ENCODE measurements around the gene XYLB. TPM values are rescaled to one million over a fixed set of nuclear protein-coding genes. Genes with fewer than 3 reads are reported as not detected.
A peak's percentile ranks its signal among the peaks of the same experiment; 100 is the strongest.
"Not testable (repeated sequence)": the region's sequence is repeated elsewhere in the genome, so short reads cannot be mapped to it uniquely, and the experiment has no call there.

The XYLB gene
- total RNA-seq: 10 to 100 TPM in 1 of 2 donors, 1 to 10 TPM in 1; 6.3 to 10.1 TPM

DNA sequence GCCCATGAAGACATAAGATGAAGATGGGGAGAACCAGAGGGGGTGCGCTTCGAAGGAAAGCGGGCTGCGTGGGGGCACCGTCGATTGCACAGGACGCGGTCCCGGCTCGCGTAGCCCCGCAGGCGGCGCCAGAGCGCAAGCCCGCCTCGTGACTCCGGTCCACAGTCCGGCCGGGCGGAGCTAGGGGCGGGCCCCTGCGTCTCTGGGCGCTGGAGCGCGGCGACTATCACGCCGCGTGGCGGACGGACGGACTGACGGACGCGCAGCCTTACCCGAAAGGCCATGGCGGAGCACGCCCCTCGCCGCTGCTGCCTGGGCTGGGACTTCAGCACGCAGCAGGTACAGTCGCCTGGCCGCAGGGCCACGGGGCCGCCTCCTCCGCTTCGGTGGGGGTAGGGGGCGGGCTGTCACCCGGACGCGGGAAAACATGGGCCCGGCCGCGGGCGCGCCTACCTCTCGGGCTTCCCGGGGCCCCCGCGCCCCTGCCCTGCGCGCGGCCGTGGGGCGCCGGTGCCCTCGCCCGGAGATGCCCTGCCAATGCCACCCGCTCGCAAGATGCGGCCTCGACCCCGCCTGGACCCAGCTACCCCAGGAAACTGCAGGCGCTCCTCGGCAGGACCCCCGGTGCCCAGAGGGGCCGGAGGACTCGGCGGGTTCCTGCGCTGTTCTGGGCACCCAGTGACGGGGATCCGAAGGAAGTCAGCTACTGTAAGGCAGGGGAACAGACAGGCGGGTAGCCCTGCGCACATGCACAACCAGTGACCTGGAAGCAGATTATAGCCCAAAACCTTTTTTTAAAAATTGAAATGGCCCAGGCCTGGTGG is at the start of gene XYLB:
Gene XYLB (plus strand): TSS at position 199 of the 824 bp plus-strand sequence. CDS start 84 bp downstream, at position 283.
- H3K4me3 Mint-ChIP-seq: peak within 1 kb of the TSS; percentile 71
- ATAC-seq (replicated peaks): peak; percentile 99
- H3K27ac Mint-ChIP-seq: no peak within 1 kb of the TSS

DNA sequence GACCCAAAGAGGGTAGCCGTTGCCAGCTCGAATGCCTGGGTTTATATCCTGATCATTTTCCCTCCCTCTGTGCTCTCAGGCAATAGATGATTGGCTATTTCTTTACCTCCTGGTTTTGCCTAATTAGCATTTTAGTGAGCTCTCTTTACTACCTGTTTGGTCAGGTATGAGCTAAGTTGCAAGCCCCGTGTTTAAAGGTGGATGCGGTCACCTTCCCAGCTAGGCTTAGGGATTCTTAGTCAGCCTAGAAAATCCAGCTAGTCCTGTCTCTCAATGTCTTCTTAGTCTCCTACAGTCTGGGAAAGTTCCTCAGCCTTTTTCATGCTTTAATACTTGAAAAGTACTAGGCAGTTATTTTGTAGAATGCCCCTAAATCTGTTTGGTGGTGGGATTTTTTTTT is 49.5 kb upstream of the XYLB start:
- not testable (repeated sequence) for H3K36me3 Mint-ChIP-seq (ENCODE audit: low read depth); ATAC-seq (replicated peaks); H3K4me3 Mint-ChIP-seq

More for the DNA sequence above, at the start of gene XYLB:
- no peaks in the 10 kb centered on the region for H3K9me3 Mint-ChIP-seq
- H3K4me1 Mint-ChIP-seq: no peaks in the 10 kb centered on the region
- H3K36me3 Mint-ChIP-seq (ENCODE audit: low read depth): no peaks in the 10 kb centered on the region
- no peaks in the 10 kb centered on the region for H3K27me3 Mint-ChIP-seq

DNA sequence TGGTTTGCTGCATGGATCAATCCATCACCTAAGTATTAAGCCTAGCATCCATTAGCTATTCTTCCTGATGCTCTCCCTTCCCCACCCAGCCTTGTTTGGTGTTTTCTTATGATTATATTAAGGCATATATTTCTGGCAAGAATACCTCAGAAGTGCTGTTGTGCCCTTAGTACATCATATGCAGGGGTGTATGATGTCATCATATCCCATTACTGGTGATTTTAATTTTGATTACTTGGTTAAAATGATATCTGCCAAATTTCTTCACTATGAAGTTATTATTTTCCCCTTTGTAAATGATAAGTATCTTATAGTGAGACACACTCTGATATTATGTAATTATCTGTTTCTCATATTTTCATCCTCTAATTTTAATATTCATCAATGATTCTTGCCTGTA is 49.0 kb upstream of the XYLB start:
- ATAC-seq (replicated peaks): no peak
- Mint-ChIP-seq H3K27me3 (peaks cover 17% of the 10 kb centered on the region), H3K27ac (no peak overlapping the region), H3K36me3 (ENCODE audit: low read depth) (no peaks in the 10 kb centered on the region), H3K9me3 (no peaks in the 10 kb centered on the region), H3K4me1 (no peaks in the 10 kb centered on the region), H3K4me3 (no peak overlapping the region)

More for the DNA sequence above, 49.5 kb upstream of the XYLB start:
- H3K9me3 Mint-ChIP-seq, H3K4me1 Mint-ChIP-seq, H3K27ac Mint-ChIP-seq: not testable (repeated sequence)
- H3K27me3 Mint-ChIP-seq: peaks cover 17% of the 10 kb centered on the region

DNA sequence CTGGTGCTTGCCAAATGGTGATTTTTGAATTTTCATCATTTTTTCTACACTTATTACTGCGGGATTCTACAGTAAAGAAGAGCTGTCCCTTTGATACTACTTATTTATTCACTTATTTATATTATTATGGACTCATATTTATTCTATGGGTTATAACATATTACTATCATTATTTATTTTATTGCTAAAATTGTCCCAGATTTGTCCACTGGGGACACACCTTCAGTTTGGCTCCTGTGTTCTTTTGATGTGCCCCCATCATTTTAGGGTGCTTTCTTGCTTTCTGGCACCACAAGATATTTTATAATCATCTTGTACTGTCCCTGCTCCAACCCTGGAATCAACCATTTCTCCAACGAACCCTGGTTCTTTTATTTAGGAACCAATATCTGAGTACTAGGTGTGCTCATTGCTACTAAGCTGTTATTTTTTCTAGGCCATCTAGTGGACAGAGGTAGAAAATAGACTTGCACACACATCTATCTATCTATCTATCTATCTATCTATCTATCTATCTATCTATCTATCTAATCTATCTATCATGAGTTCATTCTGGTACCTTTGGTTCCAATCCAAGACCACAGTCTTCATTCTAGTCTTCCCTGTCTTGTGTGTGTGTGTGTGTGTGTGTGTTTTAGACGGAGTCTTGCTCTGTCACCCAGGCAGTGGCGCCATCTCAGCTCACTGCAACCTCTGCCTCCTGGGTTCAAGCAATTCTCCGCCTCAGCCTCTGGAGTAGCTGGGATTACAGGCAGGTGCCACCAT is 48.5 kb upstream of the XYLB start:
- H3K4me1 Mint-ChIP-seq: no peaks in the 10 kb centered on the region
- no peak overlapping the region for H3K27ac Mint-ChIP-seq

DNA sequence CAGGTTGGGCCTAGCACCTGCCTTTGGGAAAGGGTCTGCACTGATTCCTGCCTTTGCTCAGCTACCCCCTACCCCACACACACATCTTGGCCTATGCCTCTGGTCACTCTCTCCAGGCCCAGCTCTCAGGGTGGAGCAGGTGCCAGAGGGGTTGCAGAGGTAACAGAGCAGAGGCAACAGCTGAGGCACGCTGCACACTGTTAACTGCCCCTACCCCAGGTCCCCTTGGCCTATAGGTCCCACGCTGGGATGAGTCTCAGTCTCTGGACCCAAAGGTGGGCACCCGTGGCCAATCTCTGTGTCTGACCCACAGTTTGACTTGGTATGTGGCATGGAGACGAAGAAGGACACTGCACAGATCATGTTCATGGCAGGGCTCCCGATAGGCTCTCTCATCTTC is 39.6 kb upstream of the XYLB start:
- ATAC-seq (replicated peaks): no peak
- Mint-ChIP-seq H3K4me3 (no peak overlapping the region), H3K4me1 (no peaks in the 10 kb centered on the region), H3K27me3 (peaks cover 17% of the 10 kb centered on the region), H3K36me3 (ENCODE audit: low read depth) (no peaks in the 10 kb centered on the region), H3K9me3 (no peaks in the 10 kb centered on the region), H3K27ac (no peak overlapping the region)

More for the DNA sequence above, 48.5 kb upstream of the XYLB start:
- Mint-ChIP-seq H3K27me3 (peaks cover 17% of the 10 kb centered on the region), H3K9me3 (no peaks in the 10 kb centered on the region), H3K4me3 (no peak overlapping the region), H3K36me3 (ENCODE audit: low read depth) (no peaks in the 10 kb centered on the region)
- ATAC-seq (replicated peaks): no peak

DNA sequence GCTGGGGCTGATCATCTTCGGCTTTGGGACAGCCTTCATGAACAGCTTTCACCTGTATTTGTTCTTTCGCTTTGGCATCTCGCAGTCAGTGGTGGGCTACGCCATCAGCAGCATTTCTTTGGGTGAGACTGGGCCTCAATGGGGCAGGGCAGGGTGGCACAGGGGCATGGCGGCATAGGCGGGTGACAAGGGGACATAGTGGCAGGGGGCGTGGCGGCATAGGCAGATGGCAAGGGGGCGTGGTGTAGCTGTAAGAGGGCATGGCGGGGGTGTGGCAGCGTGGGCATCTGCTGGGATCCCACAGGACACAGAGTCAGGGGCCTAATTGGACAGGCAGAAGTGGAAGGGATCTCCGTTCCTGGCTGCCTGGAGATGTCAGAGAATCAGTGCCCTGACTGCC is 39.0 kb upstream of the XYLB start:
- Mint-ChIP-seq H3K27me3 (peaks cover 23% of the 10 kb centered on the region), H3K4me1 (no peaks in the 10 kb centered on the region), H3K4me3 (no peak overlapping the region), H3K36me3 (ENCODE audit: low read depth) (no peaks in the 10 kb centered on the region), H3K27ac (no peak overlapping the region), H3K9me3 (no peaks in the 10 kb centered on the region)
- ATAC-seq (replicated peaks): no peak

DNA sequence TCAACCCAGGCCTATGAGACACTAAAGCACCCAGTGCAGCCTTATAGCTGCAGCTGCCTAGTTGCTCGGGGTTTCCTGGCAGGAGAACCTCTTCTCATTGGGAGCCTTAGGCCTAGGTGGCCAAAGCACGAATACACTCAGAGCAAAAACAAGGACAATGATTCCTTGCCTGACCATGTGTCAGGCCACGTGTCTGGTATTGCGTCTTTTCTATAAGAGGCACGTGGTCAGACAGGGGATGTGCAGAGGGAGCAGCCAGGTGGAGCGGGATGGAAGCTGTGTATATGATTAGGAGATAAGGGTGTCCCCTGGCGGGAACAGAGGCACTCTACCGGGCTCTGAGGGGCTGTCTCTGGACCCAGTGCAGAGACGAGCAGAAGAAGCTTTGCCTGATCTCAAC is 38.1 kb upstream of the XYLB start:
- Mint-ChIP-seq H3K4me3 (no peak overlapping the region), H3K27me3 (peaks cover 24% of the 10 kb centered on the region), H3K9me3 (no peaks in the 10 kb centered on the region), H3K4me1 (no peaks in the 10 kb centered on the region), H3K36me3 (ENCODE audit: low read depth) (no peaks in the 10 kb centered on the region), H3K27ac (no peak overlapping the region)
- no peak for ATAC-seq (replicated peaks)

DNA sequence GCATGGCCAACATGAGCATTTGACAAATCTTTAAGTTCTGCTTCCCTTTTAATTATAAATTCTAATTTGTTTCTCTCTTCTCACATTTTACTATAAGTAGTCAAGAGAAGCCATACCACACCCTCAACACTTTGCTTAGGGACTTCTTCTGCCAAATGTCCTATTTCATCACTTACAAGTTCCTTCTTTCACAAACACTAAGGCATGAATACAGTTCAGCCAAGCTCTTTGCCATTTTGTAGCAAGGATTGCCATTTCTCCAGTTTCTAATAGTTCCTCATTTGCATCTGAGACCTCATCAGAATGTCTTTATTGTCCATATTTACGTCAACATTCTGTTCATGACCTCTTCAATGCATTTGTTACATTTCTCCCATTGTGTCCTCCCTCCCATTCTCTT is 35.1 kb upstream of the XYLB start:
- H3K36me3 Mint-ChIP-seq (ENCODE audit: low read depth): no peaks in the 10 kb centered on the region
- no peaks in the 10 kb centered on the region for H3K4me1 Mint-ChIP-seq
- H3K9me3 Mint-ChIP-seq: no peaks in the 10 kb centered on the region
- no peak for ATAC-seq (replicated peaks)
- no peak overlapping the region for H3K27ac Mint-ChIP-seq
- H3K4me3 Mint-ChIP-seq: no peak overlapping the region
- H3K27me3 Mint-ChIP-seq: peaks cover 19% of the 10 kb centered on the region

DNA sequence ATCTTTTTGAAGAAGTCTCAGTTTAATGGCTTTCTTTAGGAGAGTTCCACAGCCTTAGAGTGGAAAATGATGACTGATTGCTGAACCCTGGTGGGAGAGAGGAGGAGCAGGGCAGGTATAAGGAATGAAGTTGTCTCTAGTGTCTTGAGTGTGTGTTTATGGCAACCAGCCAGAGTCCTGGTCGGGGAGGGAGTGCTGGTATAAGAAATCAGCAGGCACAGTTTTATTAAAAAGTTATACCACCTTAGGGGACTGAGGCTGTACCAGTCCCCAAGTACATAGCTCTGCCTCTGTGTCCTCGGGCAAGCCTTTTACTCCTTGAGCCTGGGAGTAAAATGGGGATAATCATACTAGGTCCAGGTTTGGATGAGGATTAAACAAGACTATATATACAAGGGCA is 34.6 kb upstream of the XYLB start:
- H3K9me3 Mint-ChIP-seq: no peaks in the 10 kb centered on the region
- no peaks in the 10 kb centered on the region for H3K4me1 Mint-ChIP-seq
- ATAC-seq (replicated peaks): no peak
- no peaks in the 10 kb centered on the region for H3K36me3 Mint-ChIP-seq (ENCODE audit: low read depth)
- H3K27ac Mint-ChIP-seq: peak overlapping the region; percentile 62
- peaks cover 19% of the 10 kb centered on the region for H3K27me3 Mint-ChIP-seq
- H3K4me3 Mint-ChIP-seq: no peak overlapping the region

DNA sequence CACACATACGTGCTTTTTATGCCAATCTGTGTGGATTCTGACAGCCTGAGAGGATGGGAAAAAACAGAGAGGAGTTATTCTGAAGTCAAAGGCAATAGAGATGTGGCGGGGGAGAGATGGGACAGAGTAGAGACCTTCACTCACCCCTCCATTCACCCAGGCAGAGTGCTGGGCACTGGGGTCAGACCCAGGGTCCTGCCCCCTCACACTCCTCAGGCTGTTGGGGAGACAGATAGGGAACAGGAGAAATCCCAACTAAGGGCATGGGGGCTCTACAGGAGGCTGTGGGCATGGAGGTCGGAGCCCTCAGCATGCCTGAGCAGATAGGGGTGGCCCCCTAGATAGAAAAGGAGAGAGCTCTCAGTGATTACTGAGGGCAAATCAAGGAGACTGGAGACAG is 34.2 kb upstream of the XYLB start:
- no peak overlapping the region for H3K4me3 Mint-ChIP-seq
- H3K36me3 Mint-ChIP-seq (ENCODE audit: low read depth): no peaks in the 10 kb centered on the region
- ATAC-seq (replicated peaks): no peak
- H3K4me1 Mint-ChIP-seq: no peaks in the 10 kb centered on the region
- peaks cover 19% of the 10 kb centered on the region for H3K27me3 Mint-ChIP-seq
- peak overlapping the region; percentile 62 for H3K27ac Mint-ChIP-seq
- no peaks in the 10 kb centered on the region for H3K9me3 Mint-ChIP-seq

DNA sequence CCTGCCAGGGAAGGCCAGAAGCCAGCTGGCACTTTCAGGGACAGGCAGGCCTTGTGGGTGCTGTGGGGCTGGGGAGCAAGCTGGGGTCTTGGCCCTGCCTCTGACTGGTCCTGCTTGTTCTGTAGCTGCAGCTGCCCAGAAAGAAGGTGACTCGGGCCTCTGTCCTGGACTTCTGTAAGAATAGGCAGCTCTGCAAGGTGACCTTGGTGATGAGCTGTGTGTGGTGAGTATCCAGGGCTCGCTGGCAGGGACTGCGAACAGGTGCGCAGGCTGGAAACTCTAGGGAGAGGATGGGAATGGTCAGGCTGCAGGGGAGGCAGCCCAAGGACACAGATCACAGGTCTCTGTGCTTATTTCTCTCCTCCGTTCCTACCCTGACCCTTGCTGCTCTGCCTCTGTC is 33.3 kb upstream of the XYLB start:
- no peaks in the 10 kb centered on the region for H3K4me1 Mint-ChIP-seq
- ATAC-seq (replicated peaks): no peak
- H3K4me3 Mint-ChIP-seq: no peak overlapping the region
- no peaks in the 10 kb centered on the region for H3K9me3 Mint-ChIP-seq
- no peak overlapping the region for H3K27ac Mint-ChIP-seq
- H3K27me3 Mint-ChIP-seq: peaks cover 19% of the 10 kb centered on the region
- no peaks in the 10 kb centered on the region for H3K36me3 Mint-ChIP-seq (ENCODE audit: low read depth)

DNA sequence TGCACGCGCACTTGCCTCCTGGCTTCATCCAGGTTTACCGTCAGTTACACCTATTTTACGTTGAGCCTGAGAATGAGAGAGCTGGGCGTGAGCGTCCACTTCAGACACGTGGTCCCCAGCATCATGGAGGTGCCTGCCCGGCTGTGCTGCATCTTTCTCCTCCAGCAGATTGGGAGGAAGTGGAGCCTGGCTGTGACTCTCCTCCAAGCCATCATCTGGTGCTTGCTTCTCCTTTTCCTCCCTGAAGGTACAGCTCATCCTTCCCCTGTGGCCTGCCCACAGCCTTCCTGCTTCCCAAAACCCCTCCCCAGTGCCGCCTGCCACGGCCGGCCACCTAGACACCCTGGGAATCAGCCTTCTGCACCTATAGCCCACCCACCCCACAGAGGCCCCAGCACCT is 32.9 kb upstream of the XYLB start:
- H3K36me3 Mint-ChIP-seq (ENCODE audit: low read depth): no peaks in the 10 kb centered on the region
- no peak overlapping the region for H3K4me3 Mint-ChIP-seq
- H3K9me3 Mint-ChIP-seq: no peaks in the 10 kb centered on the region
- H3K27ac Mint-ChIP-seq: no peak overlapping the region
- no peak for ATAC-seq (replicated peaks)
- peaks cover 16% of the 10 kb centered on the region for H3K27me3 Mint-ChIP-seq
- no peaks in the 10 kb centered on the region for H3K4me1 Mint-ChIP-seq

DNA sequence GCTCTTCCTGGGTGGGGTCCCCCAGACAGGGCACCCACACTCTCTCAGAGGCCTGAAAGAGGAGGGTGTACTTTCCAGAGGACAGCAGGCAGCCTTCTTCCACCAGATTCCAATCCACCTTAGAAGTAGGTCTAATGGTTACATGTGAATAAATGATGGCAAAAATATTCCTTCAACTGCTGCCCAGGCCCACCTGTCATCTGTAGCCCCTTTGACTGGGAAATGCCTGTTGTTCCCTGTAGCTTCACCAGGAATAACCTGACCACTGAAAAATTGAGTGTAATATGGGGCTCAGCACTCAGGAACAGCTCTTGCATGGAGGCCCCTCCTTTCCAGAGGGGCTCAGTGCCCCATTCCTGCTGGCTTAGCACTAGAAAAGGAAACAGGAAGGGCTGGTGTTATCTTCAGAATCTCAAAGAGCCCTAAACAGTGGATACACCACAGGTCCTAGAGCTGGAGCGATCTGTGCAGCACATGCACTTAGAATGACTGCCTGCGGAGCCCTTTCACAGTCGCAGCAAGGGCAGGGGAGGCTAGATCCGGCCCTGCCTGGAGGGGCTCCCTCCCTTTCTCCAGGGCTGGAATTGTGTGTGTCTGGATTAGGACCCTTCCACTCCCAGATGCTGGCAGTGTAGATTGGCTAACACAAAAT is 32.3 kb upstream of the XYLB start:
- no peak overlapping the region for H3K27ac Mint-ChIP-seq
- ATAC-seq (replicated peaks): no peak

DNA sequence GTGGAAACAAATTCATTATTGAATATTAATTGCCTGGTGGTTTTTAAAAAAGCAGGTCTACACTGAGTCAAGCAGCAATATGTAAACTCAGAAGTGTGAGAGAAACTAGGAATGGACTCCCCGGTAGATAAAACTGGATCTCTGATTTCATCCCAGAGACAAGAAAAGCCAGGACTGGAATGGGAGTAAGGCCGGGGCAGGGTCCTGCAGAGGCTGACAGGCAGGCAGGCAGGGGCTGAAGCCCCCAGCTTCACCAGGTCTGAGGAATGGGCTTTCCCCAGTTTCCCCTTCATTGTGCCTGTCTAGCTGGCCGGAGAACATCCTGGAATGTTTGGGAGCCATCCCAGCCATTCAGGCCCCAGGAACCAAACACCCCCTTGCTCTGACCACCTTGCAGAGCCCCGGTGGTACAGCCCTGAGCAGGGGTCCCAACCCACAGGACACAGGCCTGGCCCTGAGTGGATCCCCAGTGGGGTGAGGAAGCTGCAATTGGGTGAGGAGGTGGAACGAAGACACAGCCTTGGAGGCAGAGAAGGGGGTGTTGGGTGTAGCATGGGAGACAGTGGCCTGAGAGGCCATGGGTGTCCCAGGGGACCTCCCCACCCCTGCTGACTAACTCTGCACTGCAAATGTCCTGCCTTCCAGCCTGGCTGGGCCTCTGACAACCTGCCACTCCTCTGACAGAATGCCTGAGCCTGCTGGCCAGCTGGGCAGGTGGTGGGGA is 31.7 kb upstream of the XYLB start:
- Mint-ChIP-seq H3K4me3 (no peak overlapping the region), H3K9me3 (no peaks in the 10 kb centered on the region), H3K27me3 (peaks cover 7% of the 10 kb centered on the region), H3K4me1 (no peaks in the 10 kb centered on the region), H3K27ac (no peak overlapping the region), H3K36me3 (ENCODE audit: low read depth) (no peaks in the 10 kb centered on the region)
- no peak for ATAC-seq (replicated peaks)

More for the DNA sequence above, 32.3 kb upstream of the XYLB start:
- no peaks in the 10 kb centered on the region for H3K9me3 Mint-ChIP-seq
- H3K36me3 Mint-ChIP-seq (ENCODE audit: low read depth): no peaks in the 10 kb centered on the region
- H3K4me1 Mint-ChIP-seq: no peaks in the 10 kb centered on the region
- H3K27me3 Mint-ChIP-seq: peaks cover 12% of the 10 kb centered on the region
- H3K4me3 Mint-ChIP-seq: no peak overlapping the region

All from activated T-helper 17 cell treated with anti-CD3 and anti-CD28 coated beads, Interleukin-2, amount 50 U/mL, for 72 hours (primary cell).